ENCODE results near the gene PTGER2.

PTGER2 gene

GRCh38 chr14:52272375-52272774, 41.7 kb upstream of the PTGER2 start:
- Histone ChIP-seq H3K9me3 (ENCODE audit: control insufficient read depth in 1 of 2, low read length in 2 of 2) (no peaks in the 10 kb centered on the region), H3K9ac (ENCODE audit: low read depth in 1 of 2, low read length in 2 of 2) (no peak overlapping the region), H3K36me3 (ENCODE audit: control insufficient read depth in 1 of 2, insufficient read depth in 2 of 2, low read length in 2 of 2) (no peaks in the 10 kb centered on the region), H3K4me3 (ENCODE audit: low read depth in 1 of 2, low read length in 2 of 2) (no peak overlapping the region), H3K27me3 (ENCODE audit: control insufficient read depth in 1 of 2, insufficient read depth in 2 of 2, low read length in 2 of 2) (peaks cover 13 to 21% of the 10 kb centered on the region in 2 donors), H3K4me1 (ENCODE audit: control insufficient read depth in 1 of 2, insufficient read depth in 2 of 2, low read length in 2 of 2) (peaks cover 0 to 8% of the 10 kb centered on the region in 2 donors), H3K27ac (ENCODE audit: low read depth, low read length) (no peak overlapping the region)

- Histone ChIP-seq H3K4me3 (ENCODE audit: low read depth in 1 of 2, low read length in 2 of 2) (no peak overlapping the region), H3K9me3 (ENCODE audit: control insufficient read depth in 1 of 2, low read length in 2 of 2) (no peaks in the 10 kb centered on the region), H3K27ac (ENCODE audit: low read depth, low read length) (no peak overlapping the region), H3K36me3 (ENCODE audit: control insufficient read depth in 1 of 2, insufficient read depth in 2 of 2, low read length in 2 of 2) (no peaks in the 10 kb centered on the region), H3K4me1 (ENCODE audit: control insufficient read depth in 1 of 2, insufficient read depth in 2 of 2, low read length in 2 of 2) (no peaks in the 10 kb centered on the region), H3K9ac (ENCODE audit: low read depth in 1 of 2, low read length in 2 of 2) (no peak overlapping the region), H3K27me3 (ENCODE audit: control insufficient read depth in 1 of 2, insufficient read depth in 2 of 2, low read length in 2 of 2) (no peaks in the 10 kb centered on the region)
Observed at GRCh38 chr14:52275372-52275771, 38.7 kb upstream of the PTGER2 start.

DNA sequence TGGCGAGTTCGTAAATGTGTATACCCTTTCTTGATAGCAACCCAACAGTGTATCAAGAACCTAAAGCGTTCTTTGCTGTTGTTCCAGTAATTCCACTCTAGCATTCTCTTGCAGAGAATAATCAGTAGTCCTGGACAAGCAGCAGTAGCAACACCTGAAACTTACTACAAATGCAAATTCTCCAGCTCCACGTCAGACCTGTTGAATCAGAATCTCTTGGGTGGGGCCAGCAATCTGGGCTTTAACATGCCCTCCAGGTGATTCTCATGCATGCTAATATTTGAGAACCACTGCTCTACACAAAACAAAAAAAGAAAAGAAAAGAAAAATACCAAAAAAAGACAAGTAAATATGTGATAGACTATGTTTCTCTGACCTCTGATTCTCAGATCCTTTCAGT, 36.6 kb upstream of the PTGER2 start:
- H3K4me1 ChIP-seq (ENCODE audit: control insufficient read depth in 1 of 2, insufficient read depth in 2 of 2, low read length in 2 of 2): no peaks in the 10 kb centered on the region
- H3K9me3 ChIP-seq (ENCODE audit: control insufficient read depth in 1 of 2, low read length in 2 of 2): no peaks in the 10 kb centered on the region
- no peak overlapping the region for H3K27ac ChIP-seq (ENCODE audit: low read depth, low read length)
- no peak overlapping the region for H3K9ac ChIP-seq (ENCODE audit: low read depth in 1 of 2, low read length in 2 of 2)
- H3K36me3 ChIP-seq (ENCODE audit: control insufficient read depth in 1 of 2, insufficient read depth in 2 of 2, low read length in 2 of 2): no peaks in the 10 kb centered on the region
- no peak overlapping the region for H3K4me3 ChIP-seq (ENCODE audit: low read depth in 1 of 2, low read length in 2 of 2)
- no peaks in the 10 kb centered on the region for H3K27me3 ChIP-seq (ENCODE audit: control insufficient read depth in 1 of 2, insufficient read depth in 2 of 2, low read length in 2 of 2)

GRCh38 chr14:52279408-52279807, 34.7 kb upstream of the PTGER2 start:
- H3K36me3 ChIP-seq (ENCODE audit: control insufficient read depth in 1 of 2, insufficient read depth in 2 of 2, low read length in 2 of 2): no peaks in the 10 kb centered on the region
- H3K9me3 ChIP-seq (ENCODE audit: control insufficient read depth in 1 of 2, low read length in 2 of 2): no peaks in the 10 kb centered on the region
- H3K4me3 ChIP-seq (ENCODE audit: low read depth in 1 of 2, low read length in 2 of 2): no peak overlapping the region
- no peaks in the 10 kb centered on the region for H3K27me3 ChIP-seq (ENCODE audit: control insufficient read depth in 1 of 2, insufficient read depth in 2 of 2, low read length in 2 of 2)
- no peak overlapping the region for H3K27ac ChIP-seq (ENCODE audit: low read depth, low read length)
- H3K9ac ChIP-seq (ENCODE audit: low read depth in 1 of 2, low read length in 2 of 2): no peak overlapping the region
- H3K4me1 ChIP-seq (ENCODE audit: control insufficient read depth in 1 of 2, insufficient read depth in 2 of 2, low read length in 2 of 2): no peaks in the 10 kb centered on the region

- no peaks in the 10 kb centered on the region for H3K27me3 ChIP-seq (ENCODE audit: control insufficient read depth in 1 of 2, insufficient read depth in 2 of 2, low read length in 2 of 2)
- H3K4me1 ChIP-seq (ENCODE audit: control insufficient read depth in 1 of 2, insufficient read depth in 2 of 2, low read length in 2 of 2): no peaks in the 10 kb centered on the region
- no peaks in the 10 kb centered on the region for H3K36me3 ChIP-seq (ENCODE audit: control insufficient read depth in 1 of 2, insufficient read depth in 2 of 2, low read length in 2 of 2)
- H3K9me3 ChIP-seq (ENCODE audit: control insufficient read depth in 1 of 2, low read length in 2 of 2): no peaks in the 10 kb centered on the region
- no peak overlapping the region for H3K9ac ChIP-seq (ENCODE audit: low read depth in 1 of 2, low read length in 2 of 2)
- H3K4me3 ChIP-seq (ENCODE audit: low read depth in 1 of 2, low read length in 2 of 2): no peak overlapping the region
- no peak overlapping the region for H3K27ac ChIP-seq (ENCODE audit: low read depth, low read length)
Observed at GRCh38 chr14:52283099-52283498, 31.0 kb upstream of the PTGER2 start.

DNA sequence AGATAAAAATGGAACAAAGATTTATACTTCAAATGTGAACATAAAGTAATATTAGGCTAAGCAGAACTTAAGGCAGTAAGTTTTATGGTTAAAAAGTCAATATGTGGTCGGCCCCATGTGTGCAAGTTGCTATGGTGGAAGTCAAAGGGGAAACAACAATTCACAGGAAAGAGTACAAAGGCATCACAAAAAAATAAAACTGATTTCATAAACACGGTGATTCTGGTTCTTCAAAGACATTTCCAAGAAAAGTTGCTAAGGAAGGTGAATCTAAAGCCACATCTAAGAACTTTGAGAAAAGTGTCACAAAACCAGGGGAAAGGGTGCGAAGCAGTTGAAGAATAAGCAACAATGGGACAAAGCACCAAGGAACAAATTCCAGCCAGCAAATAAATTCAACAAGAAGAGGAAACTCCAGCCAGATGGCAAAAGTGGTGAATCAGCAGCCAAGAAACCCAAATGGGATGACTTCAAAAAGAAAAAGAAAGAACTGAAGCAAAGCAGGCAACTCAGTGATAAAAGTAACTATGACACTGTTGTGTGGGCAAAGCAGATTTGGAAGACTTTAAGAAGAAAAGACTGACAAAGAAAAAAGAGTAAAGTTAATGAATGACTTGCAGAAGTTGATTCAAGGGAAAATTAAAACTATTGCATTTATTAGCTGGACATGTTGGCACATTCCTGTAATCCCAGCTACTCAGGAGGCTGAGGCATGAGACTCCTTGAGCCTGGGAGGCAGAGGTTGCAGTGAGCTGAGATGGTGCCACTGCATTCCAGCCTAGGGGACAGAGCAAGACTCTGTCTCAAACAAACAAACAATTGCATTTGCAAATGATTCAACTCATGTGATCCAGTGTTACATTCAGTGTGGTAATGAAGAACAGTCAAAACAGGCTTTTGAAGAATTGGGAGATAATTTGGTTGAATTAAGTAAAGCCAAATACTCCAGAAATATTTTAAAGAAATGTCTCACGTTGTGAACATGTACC, 27.2 kb upstream of the PTGER2 start:
- Histone ChIP-seq H3K4me1 (ENCODE audit: control insufficient read depth in 1 of 2, insufficient read depth in 2 of 2, low read length in 2 of 2) (no peaks in the 10 kb centered on the region), H3K36me3 (ENCODE audit: control insufficient read depth in 1 of 2, insufficient read depth in 2 of 2, low read length in 2 of 2) (no peaks in the 10 kb centered on the region), H3K27ac (ENCODE audit: low read depth, low read length) (no peak overlapping the region), H3K4me3 (ENCODE audit: low read depth in 1 of 2, low read length in 2 of 2) (no peak overlapping the region), H3K9ac (ENCODE audit: low read depth in 1 of 2, low read length in 2 of 2) (no peak overlapping the region), H3K9me3 (ENCODE audit: control insufficient read depth in 1 of 2, low read length in 2 of 2) (no peaks in the 10 kb centered on the region), H3K27me3 (ENCODE audit: control insufficient read depth in 1 of 2, insufficient read depth in 2 of 2, low read length in 2 of 2) (no peaks in the 10 kb centered on the region)

DNA sequence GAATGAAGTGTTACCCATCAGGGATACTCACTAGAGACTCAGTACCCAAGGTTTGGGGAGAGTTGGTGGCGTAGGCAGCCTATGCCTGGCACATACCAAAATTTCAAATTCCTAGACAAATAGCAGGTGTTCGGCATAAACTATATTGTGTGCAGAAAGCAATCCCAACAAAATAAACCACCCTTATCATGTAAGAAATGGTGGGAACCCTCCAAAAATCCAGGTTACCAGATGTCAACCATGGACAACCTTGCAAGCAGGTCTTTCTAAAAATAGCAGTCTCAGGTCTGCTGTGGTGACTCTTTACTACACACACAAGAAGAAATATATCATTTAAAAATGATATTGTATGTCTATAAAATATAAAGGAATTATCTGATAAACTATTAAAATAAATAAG, 17.7 kb upstream of the PTGER2 start:
- Histone ChIP-seq H3K27me3 (ENCODE audit: control insufficient read depth in 1 of 2, insufficient read depth in 2 of 2, low read length in 2 of 2) (no peaks in the 10 kb centered on the region), H3K36me3 (ENCODE audit: control insufficient read depth in 1 of 2, insufficient read depth in 2 of 2, low read length in 2 of 2) (no peaks in the 10 kb centered on the region), H3K9me3 (ENCODE audit: control insufficient read depth in 1 of 2, low read length in 2 of 2) (no peaks in the 10 kb centered on the region), H3K27ac (ENCODE audit: low read depth, low read length) (no peak overlapping the region), H3K4me3 (ENCODE audit: low read depth in 1 of 2, low read length in 2 of 2) (no peak overlapping the region), H3K4me1 (ENCODE audit: control insufficient read depth in 1 of 2, insufficient read depth in 2 of 2, low read length in 2 of 2) (no peaks in the 10 kb centered on the region), H3K9ac (ENCODE audit: low read depth in 1 of 2, low read length in 2 of 2) (no peak overlapping the region)

GRCh38 chr14:52298795-52299194, 15.3 kb upstream of the PTGER2 start:
- H3K27ac ChIP-seq (ENCODE audit: low read depth, low read length): no peak overlapping the region
- no peaks in the 10 kb centered on the region for H3K9me3 ChIP-seq (ENCODE audit: control insufficient read depth in 1 of 2, low read length in 2 of 2)
- H3K4me1 ChIP-seq (ENCODE audit: control insufficient read depth in 1 of 2, insufficient read depth in 2 of 2, low read length in 2 of 2): no peaks in the 10 kb centered on the region
- no peak overlapping the region for H3K4me3 ChIP-seq (ENCODE audit: low read depth in 1 of 2, low read length in 2 of 2)
- H3K27me3 ChIP-seq (ENCODE audit: control insufficient read depth in 1 of 2, insufficient read depth in 2 of 2, low read length in 2 of 2): no peaks in the 10 kb centered on the region
- no peaks in the 10 kb centered on the region for H3K36me3 ChIP-seq (ENCODE audit: control insufficient read depth in 1 of 2, insufficient read depth in 2 of 2, low read length in 2 of 2)
- no peak overlapping the region for H3K9ac ChIP-seq (ENCODE audit: low read depth in 1 of 2, low read length in 2 of 2)

DNA sequence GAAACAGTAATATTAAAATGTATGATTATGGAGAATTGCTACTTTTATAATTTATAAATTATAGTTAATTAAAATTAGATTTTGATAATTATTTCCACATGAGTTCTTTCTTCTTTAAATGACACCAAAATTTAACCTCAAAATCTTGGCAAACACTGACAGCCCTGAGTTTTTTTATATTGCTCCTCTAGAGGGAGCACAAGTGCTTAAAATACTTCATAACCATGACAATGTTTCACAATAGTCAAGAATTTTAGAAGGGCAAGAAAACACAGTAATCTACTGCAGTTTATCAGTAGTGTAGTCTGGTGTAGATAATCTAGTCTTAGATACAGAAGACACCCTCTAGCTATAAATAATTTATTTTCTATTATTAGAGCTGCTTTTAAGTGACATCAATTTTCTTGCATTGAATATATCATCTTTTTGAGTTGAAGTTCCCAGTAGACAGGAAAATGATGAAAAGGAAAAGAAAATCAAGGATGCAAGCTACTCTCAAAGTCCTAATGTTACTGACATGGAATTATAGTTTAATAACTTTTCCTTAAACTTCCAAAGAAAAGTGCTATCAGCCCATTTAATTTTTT, 14.3 kb upstream of the PTGER2 start:
- H3K4me3 ChIP-seq (ENCODE audit: low read depth in 1 of 2, low read length in 2 of 2): no peak overlapping the region
- no peaks in the 10 kb centered on the region for H3K27me3 ChIP-seq (ENCODE audit: control insufficient read depth in 1 of 2, insufficient read depth in 2 of 2, low read length in 2 of 2)
- no peak overlapping the region for H3K9ac ChIP-seq (ENCODE audit: low read depth in 1 of 2, low read length in 2 of 2)
- H3K9me3 ChIP-seq (ENCODE audit: control insufficient read depth in 1 of 2, low read length in 2 of 2): no peaks in the 10 kb centered on the region
- H3K4me1 ChIP-seq (ENCODE audit: control insufficient read depth in 1 of 2, insufficient read depth in 2 of 2, low read length in 2 of 2): no peaks in the 10 kb centered on the region
- no peak overlapping the region for H3K27ac ChIP-seq (ENCODE audit: low read depth, low read length)
- no peaks in the 10 kb centered on the region for H3K36me3 ChIP-seq (ENCODE audit: control insufficient read depth in 1 of 2, insufficient read depth in 2 of 2, low read length in 2 of 2)

DNA sequence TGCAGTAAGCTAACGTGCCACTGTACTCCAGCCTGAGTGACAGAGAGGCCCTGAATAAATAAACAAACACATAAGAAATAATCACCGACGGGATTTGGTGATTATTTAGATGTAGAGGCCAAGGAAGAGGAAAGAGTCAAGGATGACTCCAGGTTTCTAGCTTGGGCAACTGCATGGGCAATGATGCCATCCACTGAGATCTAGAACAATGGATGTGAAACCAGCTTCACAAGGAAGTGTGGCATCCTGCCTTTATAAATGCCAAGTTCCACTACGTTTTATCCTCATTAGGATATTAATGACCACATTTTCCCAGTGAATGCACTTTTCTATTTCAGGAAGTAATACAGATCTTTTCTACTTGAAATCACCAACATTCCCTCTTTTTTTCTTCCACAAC, 10.9 kb upstream of the PTGER2 start:
- H3K27me3 ChIP-seq (ENCODE audit: control insufficient read depth in 1 of 2, insufficient read depth in 2 of 2, low read length in 2 of 2): no peaks in the 10 kb centered on the region
- no peak overlapping the region for H3K27ac ChIP-seq (ENCODE audit: low read depth, low read length)
- H3K9me3 ChIP-seq (ENCODE audit: control insufficient read depth in 1 of 2, low read length in 2 of 2): no peaks in the 10 kb centered on the region
- no peaks in the 10 kb centered on the region for H3K36me3 ChIP-seq (ENCODE audit: control insufficient read depth in 1 of 2, insufficient read depth in 2 of 2, low read length in 2 of 2)
- no peak overlapping the region for H3K4me3 ChIP-seq (ENCODE audit: low read depth in 1 of 2, low read length in 2 of 2)
- peaks cover 8 to 11% of the 10 kb centered on the region in 2 donors for H3K4me1 ChIP-seq (ENCODE audit: control insufficient read depth in 1 of 2, insufficient read depth in 2 of 2, low read length in 2 of 2)
- H3K9ac ChIP-seq (ENCODE audit: low read depth in 1 of 2, low read length in 2 of 2): no peak overlapping the region

Data from duodenal mucosa (tissue), 2 donors.